WERI-Rb-1 (cell line): ENCODE data around the gene DHRS3.

Experiments used
- DNase-seq: peaks from one replicate; pipeline ENCODE4 v3.0.0-alpha.2; 2020
- H3K27ac ChIP-seq: fragments of 250-450 bp; sonication (Bioruptor Pico); 2 replicates; pipeline ENCODE4 v1.5.1; 2020; ENCODE audit warnings: mild to moderate bottlenecking, moderate library complexity
- H3K27me3 ChIP-seq: fragments of 250-450 bp; sonication (Bioruptor Pico); 2 replicates; pipeline ENCODE4 v1.5.1; 2021; ENCODE audit warnings: mild to moderate bottlenecking, low read depth, moderate library complexity; ENCODE audit not compliant: insufficient read depth, severe bottlenecking
- H3K36me3 ChIP-seq: fragments of 250-450 bp; sonication (Bioruptor Pico); 2 replicates; pipeline ENCODE4 v1.5.1; 2020; ENCODE audit warnings: mild to moderate bottlenecking, moderate library complexity
- H3K4me3 ChIP-seq: 2 replicates; pipeline ENCODE4 v1.5.1; 2011; ENCODE audit warnings: low read depth, mild to moderate bottlenecking, control low read depth, low read length
- H3K9me3 ChIP-seq: fragments of 250-450 bp; sonication (Bioruptor Pico); 2 replicates; pipeline ENCODE4 v1.5.1; 2021; ENCODE audit warnings: mild to moderate bottlenecking, moderate library complexity; ENCODE audit not compliant: severe bottlenecking
- CTCF ChIP-seq: IDR thresholded peaks from 2 replicates; pipeline ENCODE4 v1.5.1; 2011; ENCODE audit warnings: low read depth, mild to moderate bottlenecking, control low read depth, inconsistent platforms, low read length

DHRS3 gene

GRCh38 chr1:12621346-12622335 is 3.6 kb upstream of the DHRS3 start:
- Histone ChIP-seq H3K36me3 (no peaks in the 10 kb centered on the region), H3K27me3 (peaks cover 84% of the 10 kb centered on the region), H3K27ac (no peak overlapping the region), H3K9me3 (no peaks in the 10 kb centered on the region), H3K4me3 (no peak overlapping the region)
- DNase-seq: no peak
- TF ChIP-seq CTCF: no peak

- peaks cover 84% of the 10 kb centered on the region for H3K27me3 ChIP-seq
- H3K4me3 ChIP-seq: no peak overlapping the region
- H3K9me3 ChIP-seq: no peaks in the 10 kb centered on the region
- H3K27ac ChIP-seq: no peak overlapping the region
- TF ChIP-seq CTCF: no peak
- DNase-seq: no peak
- H3K36me3 ChIP-seq: no peaks in the 10 kb centered on the region
Observed at GRCh38 chr1:12620931-12621330, 2.9 kb upstream of the DHRS3 start.

DNA sequence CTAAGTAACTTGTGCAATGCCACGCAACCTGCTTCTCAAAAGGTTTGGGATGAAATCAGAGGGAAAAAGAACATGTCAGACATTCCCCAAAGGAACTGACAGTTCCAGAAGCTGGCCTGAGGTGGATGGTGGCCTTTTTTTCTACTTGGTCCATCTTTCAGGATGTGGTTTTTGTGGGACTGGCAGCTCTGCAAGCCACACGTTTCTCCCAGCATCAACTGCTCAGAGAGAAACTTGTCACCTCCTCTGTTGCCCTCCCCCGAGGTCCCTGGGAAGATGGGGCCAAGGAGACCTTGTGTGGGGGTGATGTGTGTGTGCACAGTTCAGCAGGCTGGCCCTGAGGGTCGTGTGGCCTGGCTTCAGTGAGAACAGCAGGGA is 2.5 kb upstream of the DHRS3 start:
- no peak for TF ChIP-seq CTCF

GRCh38 chr1:12619792-12620487 is 1.9 kb upstream of the DHRS3 start:
- DNase-seq: peak; percentile 79
- H3K27me3 ChIP-seq: peaks cover 84% of the 10 kb centered on the region
- no peak overlapping the region for H3K4me3 ChIP-seq
- no peaks in the 10 kb centered on the region for H3K9me3 ChIP-seq
- H3K27ac ChIP-seq: no peak overlapping the region
- TF ChIP-seq CTCF: peak; percentile 95
- H3K36me3 ChIP-seq: no peaks in the 10 kb centered on the region

More for the DNA sequence above, 2.5 kb upstream of the DHRS3 start:
- no peak for DNase-seq
- Histone ChIP-seq H3K27ac (no peak overlapping the region), H3K27me3 (peaks cover 84% of the 10 kb centered on the region), H3K4me3 (no peak overlapping the region), H3K9me3 (no peaks in the 10 kb centered on the region), H3K36me3 (no peaks in the 10 kb centered on the region)

DNA sequence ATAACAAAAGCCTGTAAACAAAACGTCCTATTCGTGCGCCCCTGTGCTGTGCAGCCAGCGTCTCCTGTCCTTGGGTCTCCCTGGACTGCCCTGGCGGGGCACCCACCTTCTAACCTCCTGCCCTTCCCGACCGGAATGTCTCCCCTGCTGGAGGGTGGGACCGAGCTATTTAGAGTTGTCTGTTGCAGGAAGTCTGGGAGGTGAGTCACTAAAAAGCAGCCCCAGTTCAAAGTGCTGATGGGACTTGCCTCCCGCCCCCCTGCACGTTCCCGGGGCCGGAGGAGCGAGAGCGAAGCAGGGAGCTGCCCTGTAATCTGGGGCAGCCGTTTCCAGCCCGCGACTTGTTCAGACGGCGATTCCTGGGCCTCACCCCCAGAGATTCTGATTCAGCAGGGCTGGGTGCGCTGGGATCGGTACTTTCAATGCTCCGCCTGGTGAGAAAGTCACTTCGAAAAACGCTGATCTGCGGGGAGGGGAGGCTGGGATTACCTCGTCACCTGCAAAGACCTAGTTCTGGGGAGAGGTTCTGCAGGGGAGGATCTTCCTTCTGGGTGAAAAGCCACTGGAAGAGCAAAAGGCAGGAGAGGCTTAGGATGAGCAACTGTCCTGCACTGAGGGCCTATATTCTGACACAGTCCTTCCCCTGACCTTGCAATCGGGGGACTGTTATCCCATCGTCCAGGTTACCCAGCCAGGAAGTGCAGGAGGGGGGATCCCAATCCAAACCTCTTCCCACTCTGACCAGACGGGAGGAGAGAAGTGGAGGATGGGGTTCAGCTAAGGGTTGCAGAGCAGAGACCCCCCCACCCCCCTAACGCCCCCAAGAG is 1.2 kb upstream of the DHRS3 start:
- DNase-seq: peak; percentile 44

More for the DNA sequence above, 1.2 kb upstream of the DHRS3 start:
- no peak for TF ChIP-seq CTCF
- Histone ChIP-seq H3K36me3 (no peaks in the 10 kb centered on the region), H3K4me3 (peak overlapping the region; percentile 56), H3K27me3 (peaks cover 80% of the 10 kb centered on the region), H3K9me3 (no peaks in the 10 kb centered on the region), H3K27ac (no peak overlapping the region)
